H9 (cell line): ENCODE data around the gene DLG1. TPM values are rescaled to one million over a fixed set of nuclear protein-coding genes. Genes with fewer than 3 reads are reported as not detected.

Experiments
- DNase-seq: peaks from one replicate; pipeline ENCODE4 v3.0.0-alpha.2; 2017
- H2AFZ ChIP-seq: one replicate; pipeline ENCODE4 v1.6.1; 2013; ENCODE audit warnings: mild to moderate bottlenecking, low read length, control low read depth, moderate library complexity
- H2AK5ac ChIP-seq: 2 replicates; pipeline ENCODE4 v1.6.1; 2013; ENCODE audit warnings: low read length, control low read depth, mixed read lengths; ENCODE audit not compliant: insufficient read length
- H2BK120ac ChIP-seq: one replicate; pipeline ENCODE4 v1.6.1; 2013; ENCODE audit warnings: low read depth, mild to moderate bottlenecking, low read length, control low read depth, inconsistent platforms; ENCODE audit not compliant: poor library complexity, severe bottlenecking
- H2BK12ac ChIP-seq: 2 replicates; pipeline ENCODE4 v1.6.1; 2013; ENCODE audit warnings: low read length, control low read depth, mixed read lengths, low read depth; ENCODE audit not compliant: insufficient read length
- H2BK15ac ChIP-seq: 2 replicates; pipeline ENCODE4 v1.6.1; 2013; ENCODE audit warnings: low read depth, low read length, control low read depth
- H2BK20ac ChIP-seq: one replicate; pipeline ENCODE4 v1.6.1; 2013; ENCODE audit warnings: low read depth, mild to moderate bottlenecking, low read length, control low read depth, inconsistent platforms; ENCODE audit not compliant: poor library complexity, severe bottlenecking
- H2BK5ac ChIP-seq: 2 replicates; pipeline ENCODE4 v1.6.1; 2013; ENCODE audit warnings: low read length, control low read depth, mixed read lengths; ENCODE audit not compliant: insufficient read length
- H3K14ac ChIP-seq: 2 replicates; pipeline ENCODE4 v1.6.1; 2013; ENCODE audit warnings: low read length, control low read depth; ENCODE audit not compliant: insufficient read depth
- H3K18ac ChIP-seq: 2 replicates; pipeline ENCODE4 v1.6.1; 2013; ENCODE audit warnings: low read depth, mild to moderate bottlenecking, mixed read lengths, low read length, control low read depth; ENCODE audit not compliant: insufficient read length
- H3K23ac ChIP-seq: 2 replicates; pipeline ENCODE4 v1.6.1; 2013; ENCODE audit warnings: low read length, control low read depth, mixed read lengths, low read depth; ENCODE audit not compliant: insufficient read length
- H3K23me2 ChIP-seq: 2 replicates; pipeline ENCODE4 v1.6.1; 2013; ENCODE audit warnings: low read depth, mild to moderate bottlenecking, mixed read lengths, low read length, control low read depth; ENCODE audit not compliant: insufficient read length, poor library complexity, severe bottlenecking
- H3K27ac ChIP-seq: 2 replicates; pipeline ENCODE4 v1.5.1; 2013; ENCODE audit warnings: low read length, control low read depth, mixed read lengths, low read depth; ENCODE audit not compliant: insufficient read length
- H3K27me3 ChIP-seq: 2 replicates; pipeline ENCODE4 v1.6.1; 2013; ENCODE audit warnings: low read length, control low read depth, inconsistent platforms; ENCODE audit not compliant: insufficient read depth
- H3K4ac ChIP-seq: 2 replicates; pipeline ENCODE4 v1.6.1; 2013; ENCODE audit warnings: low read depth, mild to moderate bottlenecking, control low read depth, inconsistent platforms, low read length, moderate library complexity
- H3K4me1 ChIP-seq: 2 replicates; pipeline ENCODE4 v1.6.1; 2013; ENCODE audit warnings: low read length, control low read depth, inconsistent platforms; ENCODE audit not compliant: insufficient read depth
- H3K4me2 ChIP-seq: 2 replicates; pipeline ENCODE4 v1.6.1; 2013; ENCODE audit warnings: low read length, control low read depth, mixed read lengths; ENCODE audit not compliant: insufficient read length, insufficient read depth
- H3K56ac ChIP-seq: 2 replicates; pipeline ENCODE4 v1.6.1; 2013; ENCODE audit warnings: low read depth, mild to moderate bottlenecking, mixed read lengths, low read length, control low read depth; ENCODE audit not compliant: insufficient read length
- H3K79me1 ChIP-seq: 2 replicates; pipeline ENCODE4 v1.6.1; 2013; ENCODE audit warnings: low read depth, mild to moderate bottlenecking, moderate library complexity, low read length, control low read depth, inconsistent platforms; ENCODE audit not compliant: insufficient read depth, poor library complexity, severe bottlenecking
- H3K79me2 ChIP-seq: 2 replicates; pipeline ENCODE4 v1.6.1; 2013; ENCODE audit warnings: low read length, control low read depth, inconsistent platforms; ENCODE audit not compliant: insufficient read depth
- H3K9ac ChIP-seq: 2 replicates; pipeline ENCODE4 v1.6.1; 2013; ENCODE audit warnings: low read length, control low read depth, mixed read lengths; ENCODE audit not compliant: insufficient read length; ENCODE audit errors: extremely low read depth
- H3K9me3 ChIP-seq: one replicate; pipeline ENCODE4 v1.6.1; 2013; ENCODE audit warnings: low read depth, low read length, inconsistent platforms; ENCODE audit not compliant: control insufficient read depth
- H3T11ph ChIP-seq: one replicate; pipeline ENCODE4 v1.6.1; 2013; ENCODE audit warnings: mild to moderate bottlenecking, low read length, control low read depth, inconsistent platforms
- H4K20me1 ChIP-seq: one replicate; pipeline ENCODE4 v1.6.1; 2013; ENCODE audit not compliant: control insufficient read depth, insufficient read length, insufficient read depth
- H4K5ac ChIP-seq: 2 replicates; pipeline ENCODE4 v1.6.1; 2013; ENCODE audit warnings: low read depth, mild to moderate bottlenecking, mixed read lengths, low read length, control low read depth; ENCODE audit not compliant: insufficient read length
- H4K8ac ChIP-seq: replicated peaks from 2 replicates; pipeline ENCODE4 v1.6.1; 2013; ENCODE audit warnings: low read length, control low read depth, mixed read lengths, low read depth; ENCODE audit not compliant: insufficient read length
- H4K91ac ChIP-seq: 2 replicates; pipeline ENCODE4 v1.6.1; 2013; ENCODE audit warnings: low read depth, mild to moderate bottlenecking, moderate library complexity, mixed read lengths, low read length, control low read depth; ENCODE audit not compliant: insufficient read length
- H3K27ac Mint-ChIP-seq, 3 experiments: 2 replicates in 2 of 3; 3 replicates in 1 of 3; pipeline ENCODE4 v1.8.0; 2020 to 2021; ENCODE audit warnings: mixed read lengths in 3 of 3, mild to moderate bottlenecking in 1 of 3, moderate library complexity in 1 of 3
- H3K27me3 Mint-ChIP-seq: 2 replicates; pipeline ENCODE4 v1.8.0; 2021; ENCODE audit warnings: low read depth, mild to moderate bottlenecking, moderate library complexity, mixed read lengths
- H3K36me3 Mint-ChIP-seq, 3 experiments: 2 replicates in 2 of 3; 3 replicates in 1 of 3; pipeline ENCODE4 v1.8.0; 2020 to 2021; ENCODE audit warnings: low read depth in 3 of 3, mixed read lengths in 3 of 3; ENCODE audit not compliant: insufficient read depth in 1 of 3
- H3K4me1 Mint-ChIP-seq, 2 experiments: 2 replicates each; pipeline ENCODE4 v1.8.0; 2020; ENCODE audit warnings: mixed read lengths in 2 of 2
- H3K4me3 Mint-ChIP-seq, 2 experiments: 2 replicates in 1 of 2; 3 replicates in 1 of 2; pipeline ENCODE4 v1.8.0; 2020 to 2021; ENCODE audit warnings: mild to moderate bottlenecking in 2 of 2, mixed read lengths in 2 of 2, moderate library complexity in 1 of 2
- H3K9me3 Mint-ChIP-seq, 2 experiments: 2 replicates in 1 of 2; 3 replicates in 1 of 2; pipeline ENCODE4 v1.8.0; 2020; ENCODE audit warnings: mild to moderate bottlenecking in 2 of 2, mixed read lengths in 2 of 2, moderate library complexity in 1 of 2
- WGBS: extraction: QIAGEN DNeasy Blood & Tissue Kit; methylation state at CpG from one replicate; pipeline ENCODE4 v1.1.7; 2013; ENCODE audit warnings: missing lambda C conversion rate, low lambda C conversion rate, mixed read lengths; ENCODE audit not compliant: insufficient read length; ENCODE audit errors: extremely low coverage; 5-methylcytosine and 5-hydroxymethylcytosine counted together
- total RNA-seq: library from RNA; stranded (reverse); gene quantifications from 2 replicates; pipeline ENCODE4 v1.2.1, GENCODE V29; 2021
- TF ChIP-seq, protein P1 (sequence below): fragments of 200-600 bp; sonication (generic); conservative IDR thresholded peaks from 3 replicates; pipeline ENCODE4 v1.8.0; 2021; ENCODE audit warnings: antibody characterized with exemption, mild to moderate bottlenecking

Gene DLG1
- total RNA-seq, 1 experiment from 2014 or later, result 84.1 TPM

DNA sequence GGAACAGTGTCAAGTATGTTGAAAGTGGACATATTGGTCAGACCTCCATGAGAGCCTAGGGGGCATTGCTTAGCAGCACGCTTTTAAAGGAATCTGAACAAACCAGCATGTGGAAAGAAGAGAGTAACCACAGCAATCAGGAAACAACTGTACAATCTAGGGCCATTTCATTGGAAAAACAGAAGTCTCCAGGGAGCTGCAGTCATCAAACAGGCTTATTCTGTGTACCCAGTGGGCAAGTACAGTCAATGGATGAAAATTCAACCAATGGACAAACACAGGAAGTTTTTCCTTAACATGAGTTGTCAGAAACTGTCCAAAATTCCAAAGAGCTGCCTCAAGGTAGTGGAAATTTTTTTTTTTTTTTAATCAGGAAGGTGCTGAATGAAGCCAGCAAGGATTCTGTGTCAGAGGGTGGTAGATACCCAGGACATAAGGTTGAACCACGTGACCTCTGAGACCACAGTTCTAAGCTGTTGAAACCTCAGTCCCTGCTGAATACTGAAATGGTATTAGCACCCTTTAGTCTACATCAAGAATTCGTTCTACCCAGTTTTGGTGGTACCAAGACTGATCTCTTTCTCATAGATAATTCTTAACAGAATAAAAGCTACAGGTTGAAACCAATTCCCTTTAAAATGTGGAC, 4.4 kb upstream of the DLG1 start:
- no peak overlapping the region for H2BK120ac ChIP-seq
- Mint-ChIP-seq H3K27me3 (peaks cover 9% of the 10 kb centered on the region), H3K36me3 (no peaks in the 10 kb centered on the region)

More for the DNA sequence above, 4.4 kb upstream of the DLG1 start:
- H3K56ac ChIP-seq, result no peak overlapping the region
- no peak overlapping the region for H2BK15ac ChIP-seq
- H3K14ac ChIP-seq, result no peak overlapping the region
- no peak overlapping the region for H3K27ac ChIP-seq
- WGBS, result no CpG with 5 or more reads among the region's 3 CpGs
- no peak overlapping the region for H3K4ac ChIP-seq
- no peak overlapping the region for H3K9ac ChIP-seq
- H2AFZ ChIP-seq, result no peak overlapping the region
- H3K18ac ChIP-seq, result no peak overlapping the region
- peaks cover 23 to 32% of the 10 kb centered on the region in 2 experiments for H3K4me1 Mint-ChIP-seq
- H3K23ac ChIP-seq, result no peak overlapping the region
- H4K20me1 ChIP-seq, result no peaks in the 10 kb centered on the region
- H3K4me3 Mint-ChIP-seq, result no peak overlapping the region
- no peaks in the 10 kb centered on the region for H3K79me2 ChIP-seq
- H3K4me2 ChIP-seq, result no peak overlapping the region
- H2BK5ac ChIP-seq, result no peak overlapping the region
- H3K9me3 Mint-ChIP-seq, result no peaks in the 10 kb centered on the region
- H3K27me3 ChIP-seq, result no peaks in the 10 kb centered on the region
- H3K4me1 ChIP-seq, result no peaks in the 10 kb centered on the region
- H2BK20ac ChIP-seq, result no peak overlapping the region
- no peak overlapping the region for H4K5ac ChIP-seq
- H4K8ac ChIP-seq, result no peak overlapping the region
- no peaks in the 10 kb centered on the region for H3K79me1 ChIP-seq
- TF ChIP-seq, protein P1, sequence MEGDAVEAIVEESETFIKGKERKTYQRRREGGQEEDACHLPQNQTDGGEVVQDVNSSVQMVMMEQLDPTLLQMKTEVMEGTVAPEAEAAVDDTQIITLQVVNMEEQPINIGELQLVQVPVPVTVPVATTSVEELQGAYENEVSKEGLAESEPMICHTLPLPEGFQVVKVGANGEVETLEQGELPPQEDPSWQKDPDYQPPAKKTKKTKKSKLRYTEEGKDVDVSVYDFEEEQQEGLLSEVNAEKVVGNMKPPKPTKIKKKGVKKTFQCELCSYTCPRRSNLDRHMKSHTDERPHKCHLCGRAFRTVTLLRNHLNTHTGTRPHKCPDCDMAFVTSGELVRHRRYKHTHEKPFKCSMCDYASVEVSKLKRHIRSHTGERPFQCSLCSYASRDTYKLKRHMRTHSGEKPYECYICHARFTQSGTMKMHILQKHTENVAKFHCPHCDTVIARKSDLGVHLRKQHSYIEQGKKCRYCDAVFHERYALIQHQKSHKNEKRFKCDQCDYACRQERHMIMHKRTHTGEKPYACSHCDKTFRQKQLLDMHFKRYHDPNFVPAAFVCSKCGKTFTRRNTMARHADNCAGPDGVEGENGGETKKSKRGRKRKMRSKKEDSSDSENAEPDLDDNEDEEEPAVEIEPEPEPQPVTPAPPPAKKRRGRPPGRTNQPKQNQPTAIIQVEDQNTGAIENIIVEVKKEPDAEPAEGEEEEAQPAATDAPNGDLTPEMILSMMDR, result no peak
- no peaks in the 10 kb centered on the region for H3K9me3 ChIP-seq
- H2BK12ac ChIP-seq, result no peak overlapping the region
- H4K91ac ChIP-seq, result no peak overlapping the region
- no peak overlapping the region for H3T11ph ChIP-seq
- H3K27ac Mint-ChIP-seq, result no peak overlapping the region
- H3K23me2 ChIP-seq, result peaks cover 6% of the 10 kb centered on the region
- DNase-seq, result no peak
- H2AK5ac ChIP-seq, result no peak overlapping the region
